A673 (cell line): ENCODE results near the gene HNRNPA2B1. TPM values are rescaled to one million over a fixed set of nuclear protein-coding genes. Genes with fewer than 3 reads are reported as not detected.

ENCODE experiments used
- BruUV-seq: library from RNA; stranded (reverse); fragments of 400-500 nt; replicated peaks from 2 replicates; lab custom pipeline; 2021; lab: Mats Ljungman, UMichigan
- CTCF ChIA-PET: fragments of 300-600 bp; sonication (Branson Sonifier 250); formaldehyde crosslinking; loops from one replicate; lab custom pipeline; 2022; ENCODE audit warnings: antibody characterized with exemption; lab: Charles Lee
- POLR2A ChIA-PET: fragments of 300-600 bp; sonication (Branson Sonifier 250); formaldehyde crosslinking; loops from one replicate; lab custom pipeline; 2022; ENCODE audit warnings: antibody characterized with exemption; ENCODE audit not compliant: low non-redundant PET; lab: Charles Lee
- DNase-seq: peaks from one replicate; pipeline ENCODE4 v3.0.0-alpha.2; 2015; ENCODE audit warnings: low spot score
- H3K27ac ChIP-seq: fragments of 200-600 bp; sonication (generic); 2 replicates; pipeline ENCODE4 v1.5.1; 2016; ENCODE audit warnings: mixed run types, low read depth, mild to moderate bottlenecking, mixed read lengths, antibody characterized with exemption, low read length; ENCODE audit not compliant: poor library complexity, severe bottlenecking
- H3K27me3 ChIP-seq: fragments of 200-600 bp; sonication (generic); replicated peaks from 2 replicates; pipeline ENCODE4 v1.6.1; 2017; ENCODE audit warnings: mixed run types, low read depth, mild to moderate bottlenecking, mixed read lengths, antibody characterized with exemption, low read length; ENCODE audit not compliant: insufficient read depth, poor library complexity
- H3K36me3 ChIP-seq: fragments of 200-600 bp; sonication (generic); 2 replicates; pipeline ENCODE4 v1.6.1; 2016; ENCODE audit warnings: mixed run types, mild to moderate bottlenecking, mixed read lengths, antibody characterized with exemption, low read length; ENCODE audit not compliant: insufficient read depth, poor library complexity, severe bottlenecking
- H3K4me1 ChIP-seq: fragments of 200-600 bp; sonication (generic); 2 replicates; pipeline ENCODE4 v1.6.1; 2017; ENCODE audit warnings: mixed run types, mild to moderate bottlenecking, mixed read lengths, antibody characterized with exemption, low read length; ENCODE audit not compliant: insufficient read depth, poor library complexity, severe bottlenecking
- H3K4me3 ChIP-seq: fragments of 200-600 bp; sonication (generic); 2 replicates; pipeline ENCODE4 v1.5.1; 2016; ENCODE audit warnings: low read depth, mixed run types, mild to moderate bottlenecking, mixed read lengths, low read length; ENCODE audit not compliant: poor library complexity, severe bottlenecking
- H3K9me3 ChIP-seq: fragments of 200-600 bp; sonication (generic); 2 replicates; pipeline ENCODE4 v1.6.1; 2016; ENCODE audit warnings: mixed run types, low read depth, mild to moderate bottlenecking, mixed read lengths, antibody characterized with exemption, low read length; ENCODE audit not compliant: poor library complexity, severe bottlenecking
- CTCF ChIP-seq: fragments of 300-800, 200-600 bp; sonication (generic); conservative IDR thresholded peaks from 2 replicates; pipeline ENCODE4 v1.5.1; 2017; ENCODE audit warnings: low read depth, mild to moderate bottlenecking, antibody characterized with exemption, low read length, moderate library complexity, mixed read lengths
- EZH2 ChIP-seq: fragments of 200-600 bp; sonication (generic); IDR thresholded peaks from 2 replicates; pipeline ENCODE4 v1.6.1; 2017; ENCODE audit warnings: borderline replicate concordance, low read depth, mild to moderate bottlenecking, mixed read lengths, antibody characterized with exemption, low read length; ENCODE audit not compliant: poor library complexity, severe bottlenecking
- intact Hi-C: fragments of 100-400 bp; cut with micrococcal nuclease; formaldehyde crosslinking; loops from one replicate; pipeline ENCODE4 v1.10.0; 2022; ENCODE audit not compliant: unreplicated experiment
- total RNA-seq: library from RNA; stranded (reverse); gene quantifications from 2 replicates; pipeline ENCODE4 v1.2.3, GENCODE V29; 2021

Gene HNRNPA2B1
- total RNA-seq, 1 experiment from 2014 or later, result 1,229 TPM

- TSS peak; percentile 45 for BruUV-seq
Observed at GRCh38 chr7:26203016-26203415, 2.5 kb upstream of the HNRNPA2B1 start.

GRCh38 chr7:26202019-26202990 is 1.8 kb upstream of the HNRNPA2B1 start:
- ChIA-PET CTCF (interaction anchor here (0.6 kb wide), 1 partner anchor 53 kb away, joined by 5 read pairs; no protein-coding TSS in a partner anchor), POLR2A (interaction anchor here (0.6 kb wide), 1 partner anchor 113 kb away, joined by 4 read pairs; no protein-coding TSS in a partner anchor)
- TF ChIP-seq EZH2, result no peak
- no peak for TF ChIP-seq CTCF
- intact Hi-C loops, result loop anchor here (5.0 kb wide), 1 partner anchor 260 kb away; no protein-coding TSS in a partner anchor
- Histone ChIP-seq H3K4me3 (peak overlapping the region; percentile 91), H3K36me3 (peaks cover 55% of the 10 kb centered on the region), H3K4me1 (peaks cover 24% of the 10 kb centered on the region), H3K9me3 (no peaks in the 10 kb centered on the region), H3K27me3 (no peaks in the 10 kb centered on the region), H3K27ac (peak overlapping the region; percentile 99)
- DNase-seq, result no peak
- BruUV-seq, result no TSS peak

More at GRCh38 chr7:26203016-26203415, 2.5 kb upstream of the HNRNPA2B1 start:
- H3K27ac ChIP-seq, result peak overlapping the region; percentile 99
- intact Hi-C loops, result loop anchor here (5.0 kb wide), 1 partner anchor 261 kb away; no protein-coding TSS in a partner anchor
- H3K4me3 ChIP-seq, result peak overlapping the region; percentile 91
- DNase-seq, result no peak
- peaks cover 31% of the 10 kb centered on the region for H3K4me1 ChIP-seq
- POLR2A ChIA-PET, result no interaction called here
- peaks cover 55% of the 10 kb centered on the region for H3K36me3 ChIP-seq
- CTCF ChIA-PET, result no interaction called here
- H3K27me3 ChIP-seq, result no peaks in the 10 kb centered on the region
- no peaks in the 10 kb centered on the region for H3K9me3 ChIP-seq
- no peak for TF ChIP-seq EZH2
- no peak for TF ChIP-seq CTCF

- Histone ChIP-seq H3K27ac (peak within 1 kb of the TSS; percentile 100), H3K9me3 (no peaks in the 10 kb centered on the region), H3K36me3 (peaks cover 55% of the 10 kb centered on the region), H3K27me3 (no peaks in the 10 kb centered on the region), H3K4me1 (peaks cover 24% of the 10 kb centered on the region), H3K4me3 (peak within 1 kb of the TSS; percentile 91)
- ChIA-PET POLR2A (interaction anchor here (0.5 to 0.6 kb wide), 4 partner anchors 14 to 148 kb away, joined by 3 to 4 read pairs (median 3); no protein-coding TSS in a partner anchor), CTCF (interaction anchor here (0.6 kb wide), 1 partner anchor 52 kb away, joined by 5 read pairs; no protein-coding TSS in a partner anchor)
- BruUV-seq, result no TSS peak
- TF ChIP-seq CTCF (no peak), EZH2 (no peak)
- intact Hi-C loops, result loop anchor here (5.0 kb wide), 1 partner anchor 259 kb away; no protein-coding TSS in a partner anchor
- peak; percentile 97 for DNase-seq
Observed at GRCh38 chr7:26201247-26202018, 887 bp upstream of the HNRNPA2B1 start, which contains the start of gene CBX3. TSS of gene CBX3 (plus strand) at chr7:26201745. CDS start at chr7:26202999, 1,254 bp downstream.
